Heart left ventricle (tissue), 13 donors: ENCODE measurements around the gene SUGCT.

Experiments used
- CTCF ChIP-seq, 12 donors: fragments of 200-600 bp; sonication (generic) in 4 of 12; IDR thresholded peaks; one replicate each; pipeline versions ENCODE4 v1.5.0 to v1.8.0; 2018 to 2022; ENCODE audit warnings: antibody characterized with exemption in 12 of 12, mild to moderate bottlenecking in 5 of 12
- POLR2A ChIP-seq, 2 donors: fragments of 450-650 bp; IDR thresholded peaks; one replicate each; pipeline ENCODE4 v1.6.1; 2017; ENCODE audit warnings: antibody characterized with exemption in 2 of 2, mild to moderate bottlenecking in 2 of 2, moderate library complexity in 2 of 2
- donor health status: ischemic (EF 13 %, LVEDD 7.1; RV severe dilation, severe dysfunction).
- donor health status: DM: no; HTN: yes; CAD: no.
- donor health status: DM: no; HTN: no; CAD: no.
- donor health status: ischemic (EF 25% LVEDD 6.9; RV normal size, moderate dysfunction).
- donor health status: ischemic (EF 25% LVEDD 5.7; RV mildly dilated, moderate dysfunction).
- donor health status: ischemic (EF 35%, LVEDD 5.7; RV mildly dilated, moderate dysfunction).
- donor health status: nonischemic (EF 11% LVEDD 7.7; RV severe dilation, severe dysfunction).
- donor health status: DM: yes; HTN: yes; CAD: no.
- donor health status: PGD.
- donor health status: ischemic (EF 29% LVEDD 5.4; RV normal size, mild dysfunction).
- donor health status: nonischemic (EF 23%, LVEDD 6.1; RV moderate dilation, normal function).

GRCh38 chr7:40622941-40623501, 488.2 kb downstream of the SUGCT start:
- no peak for TF ChIP-seq CTCF (IDR thresholded peaks at IDR 0.05)
- no peak for TF ChIP-seq POLR2A (IDR thresholded peaks at IDR 0.05)
